Left lung (tissue), 10 donors: ENCODE results near the gene KRTAP19-7. TPM values are rescaled to one million over a fixed set of nuclear protein-coding genes. Genes with fewer than 3 reads are reported as not detected.

Source experiments
- ATAC-seq: fragments of 200-7000 bp; cut with Tn5 transposase; one replicate; pipeline ENCODE4 v1.9.1; 2020; ENCODE audit warnings: moderate library complexity
- DNase-seq, 4 donors: peaks; one replicate each; pipeline ENCODE4 v3.0.0-alpha.2; 2013 to 2020
- H3K27ac ChIP-seq, 2 donors: fragments of 200-600 bp; sonication (generic) in 1 of 2; one replicate each; pipeline versions ENCODE4 v1.5.0 to v1.8.0; 2020 to 2021
- H3K27me3 ChIP-seq, 2 donors: fragments of 200-600 bp; sonication (generic) in 1 of 2; one replicate each; pipeline versions ENCODE4 v1.5.0 to v1.8.0; 2020 to 2021
- H3K36me3 ChIP-seq, 2 donors: fragments of 200-600 bp; sonication (generic) in 1 of 2; one replicate each; pipeline versions ENCODE4 v1.5.0 to v1.8.0; 2020 to 2021
- H3K4me1 ChIP-seq, 2 donors: fragments of 200-600 bp; one replicate each; pipeline ENCODE4 v1.8.0; 2021
- H3K4me3 ChIP-seq, 2 donors: fragments of 200-600 bp; sonication (generic) in 1 of 2; one replicate each; pipeline versions ENCODE4 v1.5.0 to v1.8.0; 2020 to 2021; ENCODE audit warnings: mild to moderate bottlenecking in 1 of 2
- H3K9me3 ChIP-seq, 2 donors: fragments of 200-600 bp; sonication (generic) in 1 of 2; one replicate each; pipeline versions ENCODE4 v1.5.0 to v1.8.0; 2020 to 2021
- intact Hi-C, 2 donors: fragments of 100-400 bp; cut with DNase I; formaldehyde crosslinking; loops; one replicate each; pipeline versions ENCODE4 v1.11.2 to v1.14.2; 2022
- polyA plus RNA-seq, 6 donors: library from polyadenylated mRNA; unstranded; fragments of 120-200 nt; gene quantifications; one replicate each; pipeline ENCODE4 v1.2.1, GENCODE V29; 2013; ENCODE audit not compliant: insufficient read length in 6 of 6
- total RNA-seq, 2 donors: library from RNA; stranded (reverse); fragmentation: NEBNext Ultra II Directional; extraction: Animal tissue kit (Norgen Biotek cat#: 25700); gene quantifications; one replicate each; pipeline ENCODE4 v1.2.1, GENCODE V29; 2021
- TF ChIP-seq, protein P1 (sequence below), 2 donors: fragments of 200-600 bp; sonication (generic) in 1 of 2; IDR thresholded peaks; one replicate each; pipeline versions ENCODE4 v1.5.0 to v1.8.0; 2021; ENCODE audit warnings: antibody characterized with exemption in 2 of 2
- donor health status: DM: no; HTN: yes; CAD: no.
- donor health status: DM: no; HTN: no; CAD: no.

The KRTAP19-7 gene
- total and polyA plus RNA-seq, 8 donors, result not detected

DNA sequence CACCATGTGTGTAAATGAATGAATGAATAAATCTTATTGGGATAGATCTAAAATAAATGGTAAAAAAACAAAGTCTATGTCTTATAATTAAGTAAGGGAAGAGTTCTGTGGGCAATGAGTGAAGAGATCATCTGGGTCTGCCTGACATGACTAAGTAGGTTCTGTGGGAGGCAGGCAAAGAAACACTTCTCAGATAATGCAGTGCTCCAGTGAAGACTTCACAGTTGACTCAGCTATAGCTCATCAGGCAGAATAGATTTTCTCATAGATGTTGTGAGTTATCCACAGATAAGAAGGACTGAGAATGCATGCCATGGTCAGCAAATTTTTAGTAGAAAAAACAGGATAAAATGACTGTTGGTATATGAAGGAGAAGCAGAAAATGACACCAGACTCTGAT, 16.7 kb upstream of the KRTAP19-7 start:
- Histone ChIP-seq H3K4me1 (no peaks in the 10 kb centered on the region), H3K9me3 (no peaks in the 10 kb centered on the region), H3K27me3 (no peaks in the 10 kb centered on the region), H3K27ac (no peak overlapping the region), H3K36me3 (no peaks in the 10 kb centered on the region), H3K4me3 (no peak overlapping the region)
- intact Hi-C loops, result no loop called here
- ATAC-seq (no peak), DNase-seq (no peak)
- TF ChIP-seq, protein P1, sequence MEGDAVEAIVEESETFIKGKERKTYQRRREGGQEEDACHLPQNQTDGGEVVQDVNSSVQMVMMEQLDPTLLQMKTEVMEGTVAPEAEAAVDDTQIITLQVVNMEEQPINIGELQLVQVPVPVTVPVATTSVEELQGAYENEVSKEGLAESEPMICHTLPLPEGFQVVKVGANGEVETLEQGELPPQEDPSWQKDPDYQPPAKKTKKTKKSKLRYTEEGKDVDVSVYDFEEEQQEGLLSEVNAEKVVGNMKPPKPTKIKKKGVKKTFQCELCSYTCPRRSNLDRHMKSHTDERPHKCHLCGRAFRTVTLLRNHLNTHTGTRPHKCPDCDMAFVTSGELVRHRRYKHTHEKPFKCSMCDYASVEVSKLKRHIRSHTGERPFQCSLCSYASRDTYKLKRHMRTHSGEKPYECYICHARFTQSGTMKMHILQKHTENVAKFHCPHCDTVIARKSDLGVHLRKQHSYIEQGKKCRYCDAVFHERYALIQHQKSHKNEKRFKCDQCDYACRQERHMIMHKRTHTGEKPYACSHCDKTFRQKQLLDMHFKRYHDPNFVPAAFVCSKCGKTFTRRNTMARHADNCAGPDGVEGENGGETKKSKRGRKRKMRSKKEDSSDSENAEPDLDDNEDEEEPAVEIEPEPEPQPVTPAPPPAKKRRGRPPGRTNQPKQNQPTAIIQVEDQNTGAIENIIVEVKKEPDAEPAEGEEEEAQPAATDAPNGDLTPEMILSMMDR (IDR thresholded peaks at IDR 0.05), result no peak

DNA sequence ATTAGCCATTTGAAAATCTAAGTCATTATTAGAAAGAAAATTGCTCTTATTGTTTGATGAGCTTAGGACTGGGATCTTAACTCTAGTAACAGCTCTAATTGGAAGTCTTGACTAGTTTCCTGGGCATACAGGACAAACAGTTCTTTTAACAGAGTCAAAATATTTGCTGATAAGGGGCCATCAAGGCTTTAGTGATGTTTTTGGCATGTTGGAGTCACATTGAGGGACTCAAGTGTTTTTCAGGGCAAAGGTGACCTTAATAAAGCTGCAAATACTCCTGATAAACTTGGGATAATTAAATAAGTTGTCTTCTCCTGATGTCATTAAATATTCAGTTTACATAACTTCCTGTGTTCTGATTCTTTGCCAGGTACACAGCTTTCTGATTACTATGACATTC, 6.5 kb upstream of the KRTAP19-7 start:
- Histone ChIP-seq H3K36me3 (no peaks in the 10 kb centered on the region), H3K27ac (no peak overlapping the region), H3K4me3 (no peak overlapping the region), H3K4me1 (no peaks in the 10 kb centered on the region), H3K27me3 (no peaks in the 10 kb centered on the region), H3K9me3 (no peaks in the 10 kb centered on the region)
- TF ChIP-seq, protein P1 (IDR thresholded peaks at IDR 0.05), result no peak
- ATAC-seq, result no peak
- DNase-seq, result no peak
- intact Hi-C loops, result no loop called here

DNA sequence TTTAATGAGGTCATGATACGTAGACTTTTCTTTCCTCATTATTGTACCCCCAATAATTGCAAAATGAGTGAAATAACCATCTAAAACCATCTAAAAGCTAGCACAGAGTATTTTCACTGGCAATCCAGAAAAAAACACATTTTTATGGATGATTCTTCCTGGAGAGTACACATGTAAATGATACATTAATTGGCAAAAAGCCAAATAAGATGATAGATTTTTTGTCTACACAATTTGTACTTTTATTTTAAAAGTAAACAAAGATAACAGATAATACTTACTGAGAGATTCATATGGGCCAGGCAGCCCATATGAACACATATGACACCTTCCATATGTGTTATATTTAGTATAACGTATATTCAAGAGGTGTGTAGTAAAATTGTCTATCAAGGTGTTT, 2.5 kb upstream of the KRTAP19-7 start:
- Histone ChIP-seq H3K4me3 (no peak overlapping the region), H3K36me3 (no peaks in the 10 kb centered on the region), H3K27ac (no peak overlapping the region), H3K4me1 (no peaks in the 10 kb centered on the region), H3K9me3 (no peaks in the 10 kb centered on the region), H3K27me3 (no peaks in the 10 kb centered on the region)
- DNase-seq (no peak), ATAC-seq (no peak)
- TF ChIP-seq, protein P1 (IDR thresholded peaks at IDR 0.05), result no peak
- intact Hi-C loops, result no loop called here

DNA sequence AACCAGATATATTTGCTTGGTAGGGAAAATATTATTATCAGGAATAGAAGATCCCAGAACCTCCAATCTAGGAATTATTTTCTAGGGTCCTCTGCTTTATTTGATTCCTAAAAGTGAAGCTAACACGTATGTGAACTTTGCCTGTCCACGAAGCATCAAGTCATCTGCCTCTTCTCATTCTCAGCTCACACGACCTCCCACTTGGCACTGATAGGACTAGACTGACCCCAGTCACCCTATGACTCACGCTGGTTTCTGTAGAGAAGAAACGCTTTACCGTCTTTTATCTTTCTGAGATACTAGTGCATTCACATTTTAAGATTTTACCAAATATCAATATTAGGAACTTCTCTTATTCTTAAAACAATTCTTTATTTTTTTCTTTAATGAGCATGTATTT, 2.0 kb upstream of the KRTAP19-7 start:
- Histone ChIP-seq H3K27me3 (no peaks in the 10 kb centered on the region), H3K36me3 (no peaks in the 10 kb centered on the region), H3K4me1 (no peaks in the 10 kb centered on the region), H3K27ac (no peak overlapping the region), H3K9me3 (no peaks in the 10 kb centered on the region), H3K4me3 (no peak overlapping the region)
- intact Hi-C loops, result no loop called here
- DNase-seq (no peak), ATAC-seq (no peak)
- TF ChIP-seq, protein P1 (IDR thresholded peaks at IDR 0.05), result no peak

DNA sequence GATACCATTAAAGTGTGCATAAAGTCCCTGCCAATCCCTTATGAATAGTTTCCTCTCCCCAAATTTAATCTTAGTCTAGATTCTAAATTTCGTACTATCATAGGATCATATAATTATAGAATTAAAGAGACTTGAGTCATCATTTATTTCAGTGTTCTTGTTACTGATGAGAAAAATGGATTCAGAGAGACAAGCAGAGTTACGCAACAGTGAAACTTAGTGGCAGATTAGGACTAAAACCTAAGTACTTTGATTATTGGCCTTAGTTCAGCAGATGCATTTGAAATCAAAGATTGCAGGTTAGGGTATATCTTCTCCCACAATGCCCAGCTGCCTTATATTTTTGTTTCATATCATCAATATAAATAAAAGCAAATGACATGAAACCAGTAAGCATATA, 843 bp upstream of the KRTAP19-7 start:
- ATAC-seq, result no peak
- TF ChIP-seq, protein P1 (IDR thresholded peaks at IDR 0.05), result no peak
- intact Hi-C loops, result no loop called here

More for the DNA sequence above, 843 bp upstream of the KRTAP19-7 start:
- Histone ChIP-seq H3K9me3 (no peaks in the 10 kb centered on the region), H3K36me3 (no peaks in the 10 kb centered on the region), H3K4me3 (no peak overlapping the region), H3K27ac (no peak overlapping the region), H3K27me3 (no peaks in the 10 kb centered on the region), H3K4me1 (no peaks in the 10 kb centered on the region)
- no peak for DNase-seq
